Large intestine (tissue), 3 donors: Measurements from ENCODE around the gene NDUFAF8. TPM values are rescaled to one million over a fixed set of nuclear protein-coding genes. Genes with fewer than 3 reads are reported as not detected.

Source experiments
- DNase-seq, 2 donors: peaks; one replicate each; pipeline versions ENCODE4 v3.0.0 to v3.0.0-alpha.2; 2013
- H3K27ac ChIP-seq: one replicate; pipeline ENCODE4 v1.5.1; 2013; ENCODE audit warnings: low read length
- H3K27me3 ChIP-seq: 2 replicates; pipeline ENCODE4 v1.6.1; 2013; ENCODE audit warnings: low read length; ENCODE audit not compliant: control insufficient read depth, insufficient read depth
- H3K36me3 ChIP-seq: 2 replicates; pipeline ENCODE4 v1.6.1; 2013; ENCODE audit warnings: low read length; ENCODE audit not compliant: control insufficient read depth, insufficient read depth
- H3K4me1 ChIP-seq: one replicate; pipeline ENCODE4 v1.6.1; 2013; ENCODE audit warnings: low read length; ENCODE audit not compliant: control insufficient read depth, insufficient read depth
- H3K4me3 ChIP-seq: one replicate; pipeline ENCODE4 v1.5.1; 2013; ENCODE audit warnings: low read length
- H3K9me3 ChIP-seq: one replicate; pipeline ENCODE4 v1.6.1; 2013; ENCODE audit warnings: mild to moderate bottlenecking, low read depth, low read length, moderate library complexity; ENCODE audit not compliant: control insufficient read depth
- WGBS: methylation state at CpG from one replicate; pipeline ENCODE4 v1.1.5; 2013; ENCODE audit warnings: low lambda C conversion rate; ENCODE audit not compliant: insufficient coverage; 5-methylcytosine and 5-hydroxymethylcytosine counted together
- polyA plus RNA-seq: library from polyadenylated mRNA; unstranded; fragments of 120-200 nt; gene quantifications from one replicate; pipeline ENCODE4 v1.2.1, GENCODE V29; 2013

NDUFAF8 gene
- polyA plus RNA-seq, 1 donor: 42.6 TPM

GRCh38 chr17:81261582-81262336 is 22.6 kb downstream of the NDUFAF8 start:
- no CpG with 5 or more reads among the region's 36 CpGs for WGBS
- no peaks in the 10 kb centered on the region for H3K9me3 ChIP-seq
- DNase-seq: no peak
- no peaks in the 10 kb centered on the region for H3K27me3 ChIP-seq
- no peak overlapping the region for H3K4me3 ChIP-seq
- no peak overlapping the region for H3K27ac ChIP-seq
- H3K36me3 ChIP-seq: peaks cover 86% of the 10 kb centered on the region
- no peaks in the 10 kb centered on the region for H3K4me1 ChIP-seq

DNA sequence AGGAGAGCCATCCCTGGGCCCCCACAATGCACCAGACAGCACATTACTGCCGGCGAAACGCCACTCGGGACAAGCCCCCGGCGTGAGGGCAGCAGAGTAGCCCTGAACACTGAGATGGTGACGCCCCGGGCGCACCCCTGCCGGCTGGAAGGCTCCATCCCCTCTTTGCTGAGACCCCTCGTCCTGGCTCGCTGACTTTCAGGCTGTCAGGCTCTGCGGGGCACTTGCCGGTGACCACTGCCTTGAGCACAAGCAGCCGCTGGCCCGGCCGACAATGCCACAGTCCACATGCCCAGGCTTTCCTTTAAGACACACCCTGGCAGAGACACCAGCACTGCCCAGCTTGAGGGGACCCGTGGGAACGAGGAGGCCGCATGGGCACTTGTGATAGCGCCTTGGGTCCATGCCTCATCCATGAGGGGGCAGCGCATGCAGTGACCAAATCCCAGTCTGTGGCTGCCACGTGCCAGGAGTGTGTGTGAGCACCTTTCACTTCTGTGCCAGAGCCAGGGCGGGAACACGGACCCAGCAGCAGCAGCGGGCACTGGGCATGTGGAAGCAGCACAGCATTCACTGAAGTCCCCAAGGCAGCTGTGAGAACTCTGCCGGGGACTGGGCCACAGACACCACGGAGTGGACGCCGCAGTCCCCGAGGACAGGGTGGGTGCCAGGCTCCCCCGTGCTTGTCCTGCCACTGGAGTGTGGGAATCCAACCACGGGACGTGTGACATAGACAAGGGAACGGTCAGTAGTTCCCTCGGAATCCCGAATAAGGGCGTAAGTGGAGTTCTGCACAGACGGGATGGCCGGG is 24.5 kb downstream of the NDUFAF8 start:
- DNase-seq: no peak
- H3K27ac ChIP-seq: no peak overlapping the region
- no peak overlapping the region for H3K4me3 ChIP-seq
- WGBS: no CpG with 5 or more reads among the region's 40 CpGs
- H3K4me1 ChIP-seq: no peaks in the 10 kb centered on the region
- no peaks in the 10 kb centered on the region for H3K9me3 ChIP-seq
- peaks cover 81% of the 10 kb centered on the region for H3K36me3 ChIP-seq
- H3K27me3 ChIP-seq: no peaks in the 10 kb centered on the region

GRCh38 chr17:81264640-81265039 is 25.5 kb downstream of the NDUFAF8 start:
- Histone ChIP-seq H3K36me3 (peaks cover 76% of the 10 kb centered on the region), H3K27me3 (no peaks in the 10 kb centered on the region), H3K27ac (no peak overlapping the region), H3K9me3 (no peaks in the 10 kb centered on the region), H3K4me3 (no peak overlapping the region), H3K4me1 (no peaks in the 10 kb centered on the region)
- no peak for DNase-seq
- WGBS: no CpG with 5 or more reads among the region's 12 CpGs

DNA sequence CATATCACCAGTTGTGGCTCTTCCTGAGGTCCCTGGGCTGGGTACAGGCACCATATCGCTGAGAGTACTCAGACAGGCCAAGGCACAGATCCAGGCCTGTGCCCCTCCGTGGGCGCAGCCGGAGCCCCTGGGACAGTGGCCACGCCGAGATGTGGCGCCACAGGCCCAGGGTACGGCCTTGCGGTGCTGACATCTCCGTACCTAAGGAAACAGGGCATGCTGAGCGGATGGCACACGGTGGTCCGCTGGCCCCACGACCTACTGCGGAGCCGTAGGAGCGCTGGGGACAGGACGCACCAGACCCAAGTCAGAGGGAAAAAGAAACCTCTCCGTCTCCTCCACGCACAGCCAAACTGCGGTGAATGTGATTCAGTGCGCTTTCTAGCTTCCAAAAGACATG is 26.5 kb downstream of the NDUFAF8 start:
- no peaks in the 10 kb centered on the region for H3K4me1 ChIP-seq
- no peak overlapping the region for H3K27ac ChIP-seq
- H3K27me3 ChIP-seq: no peaks in the 10 kb centered on the region
- no peak for DNase-seq
- no peak overlapping the region for H3K4me3 ChIP-seq
- H3K9me3 ChIP-seq: no peaks in the 10 kb centered on the region
- no CpG with 5 or more reads among the region's 22 CpGs for WGBS
- H3K36me3 ChIP-seq: peaks cover 75% of the 10 kb centered on the region

DNA sequence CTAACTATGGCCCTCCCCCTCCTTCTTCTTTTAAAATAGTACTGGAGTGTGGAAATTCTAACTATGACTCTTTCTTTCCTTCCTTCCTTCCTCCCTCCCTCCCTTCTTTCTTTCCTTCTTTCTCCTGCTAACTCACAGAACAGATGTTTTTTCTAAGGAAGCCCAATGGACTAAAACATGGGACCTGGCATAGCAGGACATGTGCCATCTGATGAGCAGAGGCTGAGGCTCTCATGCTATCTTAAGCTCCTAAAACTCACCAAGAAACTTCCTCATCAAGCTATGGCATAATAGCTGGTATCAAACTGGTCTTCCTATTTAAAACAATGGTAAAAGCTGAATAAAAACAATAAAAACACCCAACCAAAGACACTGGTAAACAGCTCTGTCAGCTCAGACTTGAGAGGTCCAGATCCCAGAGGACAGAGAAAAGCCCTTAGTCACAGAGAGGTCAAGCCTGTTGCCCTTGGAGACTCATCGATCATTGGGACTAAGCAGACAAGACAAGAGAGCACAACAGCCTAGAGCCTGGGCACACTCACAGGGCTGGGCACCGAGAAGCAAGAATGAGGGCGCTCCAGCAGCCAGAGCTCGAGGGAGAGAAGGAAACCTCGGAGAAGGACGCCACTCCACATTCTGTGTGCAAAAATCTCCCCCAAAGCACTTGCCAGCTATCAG is 28.4 kb downstream of the NDUFAF8 start:
- no peak overlapping the region for H3K4me3 ChIP-seq
- no CpG with 5 or more reads among the region's 6 CpGs for WGBS
- no peak for DNase-seq
- H3K27ac ChIP-seq: no peak overlapping the region
- peaks cover 68% of the 10 kb centered on the region for H3K36me3 ChIP-seq
- H3K4me1 ChIP-seq: no peaks in the 10 kb centered on the region
- no peaks in the 10 kb centered on the region for H3K27me3 ChIP-seq
- no peaks in the 10 kb centered on the region for H3K9me3 ChIP-seq

DNA sequence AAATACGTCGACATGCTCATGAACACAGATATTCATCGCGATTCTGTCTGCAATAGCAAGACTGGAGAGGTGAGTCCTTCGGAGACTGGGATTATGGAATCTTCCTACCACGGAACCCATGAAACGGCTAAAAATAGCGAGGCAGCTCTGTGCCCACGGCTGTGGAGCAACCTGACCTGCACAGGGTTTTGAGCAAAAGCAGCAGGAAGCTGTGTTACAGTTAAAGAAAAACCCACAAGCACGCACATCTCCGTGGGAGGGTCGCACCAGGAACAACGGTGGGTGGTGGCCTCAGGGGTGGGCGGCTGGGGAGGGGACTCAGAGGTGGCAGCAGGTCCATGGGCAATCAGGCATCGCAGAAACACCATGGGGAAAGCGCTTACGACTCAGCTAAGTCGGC is 31.2 kb downstream of the NDUFAF8 start:
- WGBS: 100% methylated on average over 1 of the region's 18 CpGs
- no peaks in the 10 kb centered on the region for H3K9me3 ChIP-seq
- H3K4me1 ChIP-seq: no peaks in the 10 kb centered on the region
- H3K27me3 ChIP-seq: no peaks in the 10 kb centered on the region
- peaks cover 70% of the 10 kb centered on the region for H3K36me3 ChIP-seq
- no peak overlapping the region for H3K27ac ChIP-seq
- no peak for DNase-seq
- no peak overlapping the region for H3K4me3 ChIP-seq

DNA sequence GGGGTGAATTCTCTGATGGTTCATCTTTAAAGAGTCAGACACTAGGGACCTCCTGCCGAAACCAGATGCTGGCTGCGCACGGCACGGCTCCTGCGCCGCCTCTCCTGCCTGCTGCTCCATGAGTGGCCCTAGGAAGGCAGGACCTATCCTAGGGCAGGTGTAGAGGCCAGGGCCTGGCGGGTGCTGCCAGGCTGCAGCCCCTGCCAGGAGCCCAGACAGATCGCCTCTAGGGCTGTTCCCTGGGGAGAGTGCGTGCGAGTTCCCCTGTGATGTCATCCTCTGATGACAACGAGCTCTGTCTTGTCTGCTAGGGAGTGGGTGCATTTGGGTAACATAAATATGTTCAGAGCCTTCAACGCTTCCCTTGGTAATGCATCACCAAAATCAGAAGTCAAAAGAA is 32.1 kb downstream of the NDUFAF8 start:
- no peak for DNase-seq
- H3K27ac ChIP-seq: no peak overlapping the region
- H3K4me1 ChIP-seq: no peaks in the 10 kb centered on the region
- H3K9me3 ChIP-seq: no peaks in the 10 kb centered on the region
- H3K4me3 ChIP-seq: no peak overlapping the region
- peaks cover 70% of the 10 kb centered on the region for H3K36me3 ChIP-seq
- no peaks in the 10 kb centered on the region for H3K27me3 ChIP-seq
- no CpG with 5 or more reads among the region's 12 CpGs for WGBS

DNA sequence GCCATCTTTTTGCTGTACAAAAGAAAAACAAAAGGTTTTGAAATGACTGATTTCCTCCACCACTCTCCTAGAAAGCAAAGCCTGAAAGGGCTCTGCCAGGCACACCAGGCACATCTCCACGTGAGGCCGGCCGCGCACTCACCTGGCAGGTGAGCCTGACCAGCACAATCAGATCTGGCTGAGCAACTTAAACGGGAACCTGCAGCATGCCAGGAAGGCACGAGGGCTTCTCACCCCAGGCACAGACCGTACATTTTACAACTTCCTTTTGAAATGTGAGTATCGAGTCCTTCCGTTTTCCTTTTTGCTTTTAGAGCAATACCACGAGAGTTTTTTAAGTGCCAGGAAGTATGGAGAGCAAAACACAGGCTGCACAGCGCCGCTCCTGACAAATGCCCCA is 33.5 kb downstream of the NDUFAF8 start:
- WGBS: 80% methylated on average over 1 of the region's 12 CpGs
- H3K27ac ChIP-seq: no peak overlapping the region
- peaks cover 71% of the 10 kb centered on the region for H3K36me3 ChIP-seq

GRCh38 chr17:81273698-81274470 is 34.8 kb downstream of the NDUFAF8 start:
- H3K27me3 ChIP-seq: no peaks in the 10 kb centered on the region
- H3K9me3 ChIP-seq: no peaks in the 10 kb centered on the region
- H3K4me1 ChIP-seq: peaks cover 7% of the 10 kb centered on the region
- H3K27ac ChIP-seq: no peak overlapping the region
- H3K4me3 ChIP-seq: no peak overlapping the region
- no CpG with 5 or more reads among the region's 31 CpGs for WGBS
- H3K36me3 ChIP-seq: peaks cover 71% of the 10 kb centered on the region
- no peak for DNase-seq

More for the DNA sequence above, 33.5 kb downstream of the NDUFAF8 start:
- Histone ChIP-seq H3K4me1 (peaks cover 6% of the 10 kb centered on the region), H3K9me3 (no peaks in the 10 kb centered on the region), H3K27me3 (no peaks in the 10 kb centered on the region), H3K4me3 (no peak overlapping the region)
- no peak for DNase-seq

- Histone ChIP-seq H3K27ac (no peak overlapping the region), H3K9me3 (no peaks in the 10 kb centered on the region), H3K4me1 (peaks cover 7% of the 10 kb centered on the region), H3K4me3 (no peak overlapping the region), H3K36me3 (peaks cover 73% of the 10 kb centered on the region), H3K27me3 (no peaks in the 10 kb centered on the region)
- DNase-seq: no peak
- WGBS: no CpG with 5 or more reads among the region's 14 CpGs
Measured at GRCh38 chr17:81274471-81274855, 35.3 kb downstream of the NDUFAF8 start.
